ENCODE data around the gene ZNF618. TPM values are rescaled to one million over a fixed set of nuclear protein-coding genes. Genes with fewer than 3 reads are reported as not detected.

Gene ZNF618
- total RNA-seq, 4 donors from 2014 or later, result 2.1 to 6.2 (median 4.1) TPM

- peaks cover 0 to 49% of the 10 kb centered on the region in 2 donors for H3K36me3 ChIP-seq
- H3K4me3 ChIP-seq, result no peak overlapping the region
- ATAC-seq, result no peak
- no peak overlapping the region for H3K27ac ChIP-seq
- H3K9me3 ChIP-seq, result no peaks in the 10 kb centered on the region
- WGBS, 2 donors (ENCODE audit: low coverage in 1 of 2), result 80% methylated on average over 1 of the region's 15 CpGs; no CpG with 5 or more reads in 1 of the 2 donors
- TF ChIP-seq CTCF (IDR thresholded peaks at IDR 0.05) (no peak), POLR2AphosphoS5 (IDR thresholded peaks at IDR 0.05) (no peak), POLR2A (IDR thresholded peaks at IDR 0.05) (no peak), EP300 (IDR thresholded peaks at IDR 0.05) (no peak)
- H3K4me1 ChIP-seq, result no peaks in the 10 kb centered on the region
- no peaks in the 10 kb centered on the region for H3K27me3 ChIP-seq
Observed at GRCh38 chr9:114051281-114051680, 175.2 kb downstream of the ZNF618 start.

- Histone ChIP-seq H3K36me3 (peaks cover 0 to 53% of the 10 kb centered on the region in 2 donors), H3K27ac (no peak overlapping the region), H3K9me3 (no peaks in the 10 kb centered on the region), H3K27me3 (no peaks in the 10 kb centered on the region), H3K4me1 (no peaks in the 10 kb centered on the region), H3K4me3 (no peak overlapping the region)
- WGBS, 2 donors (ENCODE audit: low coverage in 1 of 2), result 75% methylated on average over 5 of the region's 7 CpGs; no CpG with 5 or more reads in 1 of the 2 donors
- ATAC-seq, result no peak
- TF ChIP-seq CTCF (IDR thresholded peaks at IDR 0.05) (no peak), POLR2A (IDR thresholded peaks at IDR 0.05) (no peak), POLR2AphosphoS5 (IDR thresholded peaks at IDR 0.05) (no peak), EP300 (IDR thresholded peaks at IDR 0.05) (no peak)
Observed at GRCh38 chr9:114051706-114052105, 175.6 kb downstream of the ZNF618 start.

- Histone ChIP-seq H3K36me3 (peaks cover 0 to 50% of the 10 kb centered on the region in 2 donors), H3K4me1 (no peaks in the 10 kb centered on the region), H3K27me3 (no peaks in the 10 kb centered on the region), H3K9me3 (no peaks in the 10 kb centered on the region), H3K27ac (no peak overlapping the region), H3K4me3 (no peak overlapping the region)
- ATAC-seq, result no peak
- WGBS, 2 donors (ENCODE audit: low coverage in 1 of 2), result 73 to 90% methylated on average over 3 of the region's 8 CpGs
- TF ChIP-seq POLR2AphosphoS5 (IDR thresholded peaks at IDR 0.05) (no peak), CTCF (IDR thresholded peaks at IDR 0.05) (no peak), POLR2A (IDR thresholded peaks at IDR 0.05) (no peak), EP300 (IDR thresholded peaks at IDR 0.05) (no peak)
Observed at GRCh38 chr9:114053246-114054005, 177.3 kb downstream of the ZNF618 start.

- Histone ChIP-seq H3K9me3 (no peaks in the 10 kb centered on the region), H3K27me3 (no peaks in the 10 kb centered on the region), H3K4me1 (no peaks in the 10 kb centered on the region), H3K27ac (no peak overlapping the region), H3K4me3 (no peak overlapping the region), H3K36me3 (peaks cover 0 to 42% of the 10 kb centered on the region in 2 donors)
- ATAC-seq, result no peak
- WGBS, 2 donors (ENCODE audit: low coverage in 1 of 2), result 73 to 80% methylated on average over 4 to 5 of the region's 10 CpGs
- TF ChIP-seq POLR2AphosphoS5 (IDR thresholded peaks at IDR 0.05), result no peak
Observed at GRCh38 chr9:114054191-114054690, 178.1 kb downstream of the ZNF618 start.

- ATAC-seq, result no peak
- Histone ChIP-seq H3K4me1 (no peaks in the 10 kb centered on the region), H3K4me3 (no peak overlapping the region), H3K27ac (no peak overlapping the region), H3K27me3 (no peaks in the 10 kb centered on the region), H3K9me3 (no peaks in the 10 kb centered on the region), H3K36me3 (peaks cover 0 to 33% of the 10 kb centered on the region in 2 donors)
- TF ChIP-seq EP300 (IDR thresholded peaks at IDR 0.05) (no peak), CTCF (IDR thresholded peaks at IDR 0.05) (no peak), POLR2A (IDR thresholded peaks at IDR 0.05) (no peak), POLR2AphosphoS5 (IDR thresholded peaks at IDR 0.05) (no peak)
- WGBS, 2 donors (ENCODE audit: low coverage in 1 of 2), result 90 to 92% methylated on average over 5 to 8 of the region's 18 CpGs
Observed at GRCh38 chr9:114055061-114055460, 179.0 kb downstream of the ZNF618 start.
